Activated CD8-positive, alpha-beta memory T cell treated with anti-CD3 and anti-CD28 coated beads, Interleukin-2, amount 50 U/mL, for 24 hours (primary cell): ENCODE measurements around the gene TCAF1.
"Not testable (repeated sequence)": the region's sequence is repeated elsewhere in the genome, so short reads cannot be mapped to it uniquely, and the experiment has no call there.

Experiments
- DNase-seq: peaks from one replicate; pipeline ENCODE4 v3.0.0-alpha.2; 2020; ENCODE audit errors: extremely low read depth

TCAF1 gene

DNA sequence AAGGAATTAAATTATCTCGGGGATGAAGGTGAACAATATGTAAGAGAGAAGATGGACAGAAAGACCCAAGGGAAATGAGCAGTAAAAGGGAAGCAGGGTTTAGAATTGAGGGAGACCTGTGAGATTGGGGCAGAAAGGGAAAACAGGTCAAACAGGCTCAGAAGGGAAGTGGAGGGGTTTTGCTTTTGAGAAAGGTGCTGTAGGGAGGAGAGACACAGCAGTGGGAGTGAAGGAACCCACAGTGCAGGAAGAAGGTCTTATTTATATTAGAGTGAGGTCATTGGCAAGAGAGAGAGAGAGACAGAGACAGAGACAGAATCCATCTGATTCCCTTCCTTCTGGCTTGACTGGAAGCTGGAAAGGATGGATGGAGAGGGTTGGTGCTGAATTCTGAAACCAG, 3.5 kb upstream of the TCAF1 start:
- DNase-seq: no peak

DNA sequence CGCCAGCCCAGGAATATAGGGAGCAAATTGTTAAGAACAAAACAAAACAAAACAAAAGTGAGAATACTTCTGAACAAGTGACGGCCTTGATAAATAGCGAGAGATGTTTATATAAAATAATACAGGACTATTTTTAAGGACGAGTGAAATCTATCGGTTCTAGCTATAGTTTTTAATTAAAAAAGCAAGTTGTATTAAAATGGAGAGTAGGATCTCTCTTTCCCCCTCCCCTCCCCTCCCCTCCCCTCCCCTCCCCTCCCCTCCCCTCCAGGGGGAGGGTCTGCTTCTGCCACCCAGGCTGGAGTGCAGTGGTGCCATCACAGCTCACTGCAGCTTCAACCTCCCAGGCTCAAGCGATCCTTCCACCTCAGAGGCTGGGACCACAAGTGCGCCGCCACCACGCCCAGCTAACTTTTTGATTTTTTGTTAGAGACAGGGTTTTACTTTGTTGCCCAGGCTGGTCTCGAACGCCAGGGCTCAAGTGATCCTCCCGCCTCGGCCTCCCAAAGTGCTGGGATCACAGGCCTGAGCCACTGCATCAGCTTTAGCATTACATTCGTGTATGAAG, 440 bp upstream of the TCAF1 start:
- DNase-seq: no peak

DNA sequence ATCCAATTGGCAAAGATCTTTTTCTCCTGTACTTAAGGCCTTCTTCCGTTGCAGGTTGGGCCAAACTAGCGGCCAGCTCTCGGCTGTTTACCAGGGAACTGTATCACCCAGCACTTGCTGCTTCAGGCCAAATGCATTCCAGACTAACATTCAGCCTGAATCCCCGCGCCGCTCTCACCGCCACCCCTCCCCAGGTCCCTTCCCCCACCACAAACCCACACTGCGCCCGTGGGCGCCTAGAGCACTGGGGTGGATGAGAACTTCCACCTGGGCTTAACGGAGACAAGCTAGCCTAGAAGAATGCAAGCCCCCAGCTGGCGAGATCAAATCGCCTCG, 676 bp downstream of the TCAF1 start:
- DNase-seq: no peak

DNA sequence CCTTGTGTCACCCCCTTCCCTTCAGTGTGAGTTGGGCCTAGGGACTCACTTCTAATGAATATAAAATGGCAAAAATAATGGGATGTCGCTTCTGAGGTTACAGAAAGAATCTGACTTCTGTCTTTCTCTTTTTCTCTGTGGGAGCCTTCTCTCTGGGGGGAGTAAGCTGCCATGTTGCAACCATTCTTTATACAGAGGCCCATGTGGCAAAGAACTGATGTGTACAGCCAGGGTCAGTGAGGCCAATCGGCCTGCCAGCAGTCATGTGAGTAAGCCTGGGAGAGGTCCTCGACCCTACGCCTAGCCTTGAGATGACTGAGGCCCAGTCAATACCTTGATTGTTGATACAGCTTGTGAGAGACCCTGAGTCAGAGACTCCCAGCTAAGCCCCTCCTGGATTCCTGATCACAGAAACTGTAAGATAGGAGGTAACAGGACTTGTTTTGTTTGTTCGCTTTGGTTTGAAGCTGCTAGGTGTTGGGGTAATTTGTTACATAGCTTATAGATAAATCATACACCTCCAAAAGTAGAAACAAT, 1.7 kb downstream of the TCAF1 start:
- DNase-seq: no peak

DNA sequence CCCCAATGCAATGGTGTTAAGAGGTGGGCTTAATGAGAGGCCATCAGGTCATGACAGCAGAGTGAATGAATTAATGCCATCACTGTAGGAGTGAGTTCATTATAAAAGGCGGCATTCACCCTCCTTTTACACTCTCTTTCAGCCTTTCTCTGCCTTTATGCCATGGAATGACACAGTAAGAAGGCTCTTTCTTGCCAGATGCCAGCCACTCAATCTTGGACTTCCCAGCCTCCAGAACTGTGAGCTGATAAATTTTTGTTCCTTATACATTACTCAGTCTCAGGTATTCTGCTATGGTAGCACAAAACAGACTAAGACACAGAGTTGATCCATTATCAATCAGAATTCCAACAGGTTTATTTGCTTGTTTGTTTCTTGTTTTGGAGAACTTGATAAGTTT, 3.2 kb downstream of the TCAF1 start:
- DNase-seq: no peak

DNA sequence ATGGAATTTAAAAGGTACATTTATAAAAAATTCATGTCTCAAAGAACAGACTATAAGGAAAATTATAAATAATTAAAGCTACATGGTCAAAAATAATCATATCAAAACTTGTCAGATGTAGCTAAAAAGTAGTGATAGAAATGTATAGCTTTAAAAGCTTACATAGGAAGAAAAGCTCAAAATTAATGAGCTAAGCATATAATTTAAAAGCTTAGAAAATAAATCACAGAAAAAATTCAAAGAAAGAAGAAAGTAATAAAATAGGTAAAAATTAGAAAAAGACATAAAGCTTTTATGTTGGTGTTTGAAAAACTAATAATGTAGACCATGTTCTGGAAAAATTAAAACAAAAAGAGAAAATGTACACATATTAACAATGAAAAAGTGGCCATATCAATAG, 5.3 kb downstream of the TCAF1 start:
- DNase-seq: no peak

DNA sequence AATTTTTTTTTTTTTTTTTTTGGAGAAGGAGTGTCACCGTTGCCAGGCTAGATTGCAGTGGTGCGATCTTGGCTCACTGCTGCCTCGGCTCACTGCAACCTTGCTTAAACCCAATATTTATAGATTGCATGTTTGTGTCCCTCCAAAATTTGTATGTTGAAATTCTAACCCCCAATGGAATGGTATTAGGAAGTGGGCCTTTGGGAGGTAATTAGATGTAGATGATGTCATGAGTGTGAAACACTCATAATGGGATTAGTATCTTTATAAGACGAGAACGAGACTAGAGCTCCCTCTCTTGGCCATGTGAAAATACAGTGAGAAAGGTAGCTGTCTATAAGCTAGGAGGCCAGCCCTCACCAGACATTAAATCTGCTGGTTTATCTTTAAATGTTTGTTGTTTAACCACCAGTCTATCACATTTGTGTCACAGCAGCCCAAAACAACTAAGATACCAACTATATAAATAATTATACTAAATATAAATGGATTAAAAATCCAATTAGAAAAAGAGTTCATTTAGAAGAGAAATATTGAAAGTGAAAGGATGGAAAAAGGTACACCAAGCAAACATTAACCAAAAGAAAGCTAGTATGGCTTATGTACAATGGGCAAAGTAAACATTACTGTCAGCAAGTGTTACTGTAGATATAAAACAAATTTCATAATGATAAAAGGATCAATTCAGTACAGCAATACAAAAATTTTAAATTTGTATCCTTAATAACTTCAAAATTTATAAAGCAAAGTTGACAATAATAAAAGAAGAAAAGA, 9.3 kb downstream of the TCAF1 start:
- no peak for DNase-seq

DNA sequence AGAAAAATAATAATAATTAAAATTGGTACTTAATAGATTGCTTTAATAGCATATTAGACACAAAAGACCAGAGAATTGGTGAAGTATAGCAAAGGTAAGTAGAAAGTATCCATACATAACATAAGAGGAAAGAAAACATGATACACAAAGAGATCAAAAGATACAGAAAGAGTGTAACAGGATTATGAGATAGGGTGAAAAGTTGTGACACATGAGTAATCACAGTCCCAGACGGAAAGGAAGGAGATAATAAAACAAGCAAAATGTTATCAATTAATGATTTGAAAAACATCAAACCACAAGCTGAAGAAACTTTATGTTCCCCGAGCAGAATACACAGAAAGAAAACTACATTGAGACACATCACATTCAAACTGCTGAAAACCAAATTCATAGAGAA, 10.5 kb downstream of the TCAF1 start:
- no peak for DNase-seq

DNA sequence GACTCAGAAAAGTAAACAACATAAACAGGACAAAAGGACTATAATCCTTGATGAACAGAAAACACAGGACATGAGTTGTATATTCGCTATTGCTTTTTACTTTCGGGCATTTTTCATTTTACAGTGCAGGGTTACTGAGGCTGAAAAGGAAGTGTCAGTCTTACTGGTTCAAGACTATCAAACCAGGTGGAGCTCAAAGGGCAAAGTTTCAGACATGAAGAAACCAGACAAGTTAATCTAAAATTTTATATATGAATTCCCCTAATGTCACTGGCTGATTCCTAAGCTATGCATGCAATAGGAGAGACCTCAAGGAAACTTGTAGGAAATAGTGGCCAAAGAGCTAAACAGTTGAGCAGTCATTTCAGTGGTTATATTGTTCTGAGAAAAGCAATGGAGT, 11.4 kb downstream of the TCAF1 start:
- DNase-seq: no peak

DNA sequence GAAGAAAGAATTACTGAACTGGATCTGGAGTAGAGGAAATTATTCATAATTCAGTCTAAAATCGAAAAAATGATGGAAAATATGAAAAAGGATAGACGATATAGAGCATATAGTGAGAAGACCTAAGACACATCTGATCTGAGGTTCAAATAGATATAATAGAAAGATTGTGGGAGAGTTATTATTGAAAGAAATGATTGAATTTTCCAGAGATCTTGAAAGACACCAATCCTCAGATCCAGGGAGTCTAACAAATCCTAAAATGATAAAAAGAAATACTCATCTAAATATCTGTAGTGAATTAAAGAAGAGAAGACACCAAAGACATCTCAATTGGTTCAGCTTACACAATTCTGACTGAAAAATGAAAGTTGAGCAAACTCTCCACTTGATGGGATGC, 12.9 kb downstream of the TCAF1 start:
- no peak for DNase-seq

DNA sequence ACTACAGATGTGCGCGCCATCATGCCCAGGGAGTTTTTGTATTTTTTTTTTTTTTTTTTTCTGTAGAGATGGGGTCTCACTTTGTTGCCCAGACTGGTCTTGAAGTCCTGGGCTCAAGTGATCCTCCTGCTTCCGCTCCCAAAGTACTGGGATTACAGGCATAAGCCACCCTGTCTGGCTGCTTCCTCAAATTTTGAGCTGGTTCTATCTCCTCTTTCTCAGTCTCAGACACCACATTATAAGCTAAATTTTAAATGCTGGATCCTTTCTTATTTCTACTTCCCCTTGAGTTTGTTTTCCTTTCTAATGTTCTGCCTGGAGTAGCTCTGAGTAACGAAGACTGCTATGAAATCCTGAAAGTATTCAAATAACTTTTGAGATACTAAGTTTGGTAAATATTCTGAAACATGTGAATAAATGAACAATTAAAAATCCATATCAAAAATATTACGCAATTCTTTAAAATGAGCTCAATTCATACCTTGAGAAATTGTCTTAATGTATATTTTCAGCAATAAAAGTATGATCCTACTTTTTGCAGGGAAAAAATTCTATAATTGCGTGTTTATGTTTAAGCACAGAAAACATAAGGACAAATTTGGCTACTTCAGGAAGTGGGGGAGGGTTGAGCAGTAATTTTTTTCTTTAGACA, 15.0 kb downstream of the TCAF1 start:
- no peak for DNase-seq

DNA sequence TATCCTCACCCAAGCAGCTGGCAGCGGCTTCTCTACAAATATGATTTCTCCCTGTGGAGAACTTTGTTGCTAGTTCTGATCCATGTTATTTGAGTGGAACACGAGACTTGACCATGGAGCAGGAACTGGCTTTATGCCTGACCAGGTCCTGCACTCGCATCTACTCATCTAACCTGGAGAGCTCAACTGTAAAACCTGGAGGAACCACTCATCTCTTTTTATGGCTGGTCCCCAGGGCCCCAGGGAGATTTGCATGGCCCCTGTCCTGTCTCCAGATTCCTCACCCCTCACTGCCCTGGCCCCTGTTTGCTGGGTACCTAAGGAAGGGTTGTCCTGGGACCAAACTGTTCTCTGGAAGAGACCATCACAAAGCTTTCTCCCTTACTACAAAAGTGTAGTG, 16.0 kb downstream of the TCAF1 start:
- no peak for DNase-seq

DNA sequence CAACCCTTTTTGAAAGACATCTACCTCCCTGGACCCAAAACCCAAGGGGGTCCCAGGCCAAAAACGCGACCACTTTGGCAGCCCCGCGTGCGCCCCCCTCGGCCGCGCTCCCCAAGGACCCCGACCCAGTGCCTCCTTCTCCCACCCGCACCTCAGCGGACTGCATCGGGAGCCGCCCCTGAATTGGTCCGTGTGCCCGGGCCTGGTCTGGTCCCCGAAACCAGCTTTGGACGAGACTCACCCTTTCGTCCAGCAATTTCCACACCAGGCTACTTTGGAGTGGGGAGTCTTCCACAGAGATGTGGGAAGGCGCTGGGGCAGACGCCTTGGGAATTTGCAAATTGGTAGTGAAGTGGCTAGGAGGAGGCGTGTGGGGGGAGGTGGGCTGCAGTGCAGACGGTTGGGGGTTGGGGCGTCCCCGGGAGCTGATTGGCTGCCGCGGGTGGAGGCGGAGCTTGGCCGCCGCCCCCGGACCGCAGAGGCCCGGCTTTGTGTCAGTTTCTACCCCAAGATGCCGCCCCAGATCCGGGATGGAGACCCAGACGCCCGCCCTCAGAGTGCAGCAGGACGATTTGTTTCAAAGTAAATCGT, 16.9 kb downstream of the TCAF1 start:
- no peak for DNase-seq

DNA sequence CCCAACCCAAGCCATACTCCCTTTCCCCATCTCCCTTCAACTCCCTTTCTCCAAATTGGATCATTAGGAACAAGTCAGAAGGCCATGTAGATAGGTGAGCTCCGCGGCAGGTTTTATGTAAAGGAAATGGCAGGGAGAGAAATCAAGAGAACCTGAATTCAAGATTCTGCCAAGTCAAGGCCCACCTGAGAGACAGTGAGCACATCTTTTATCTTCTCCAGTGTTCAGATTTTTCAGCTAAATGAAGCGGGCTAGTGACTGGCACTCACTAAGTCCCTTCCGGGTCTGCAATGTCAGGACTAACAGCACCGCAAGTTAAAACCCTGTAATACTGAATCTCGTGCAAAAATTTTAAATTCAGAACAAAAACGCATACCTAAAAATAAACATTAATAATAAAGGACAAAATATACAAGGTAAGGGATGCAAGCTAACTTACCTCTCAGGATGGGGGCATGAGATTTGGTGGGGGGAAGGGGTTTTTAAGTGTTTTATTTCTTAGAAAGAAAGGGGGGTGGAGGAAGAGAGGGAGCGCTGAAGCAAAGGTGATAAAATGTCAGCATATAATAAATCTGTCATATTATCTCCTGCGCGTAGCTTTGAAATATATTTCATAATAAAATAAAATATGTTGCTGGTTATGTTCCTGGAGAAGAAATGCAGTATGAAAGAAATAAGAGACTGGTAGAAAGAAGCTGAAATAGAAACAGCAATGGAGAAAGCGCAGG, 17.6 kb downstream of the TCAF1 start:
- no peak for DNase-seq

DNA sequence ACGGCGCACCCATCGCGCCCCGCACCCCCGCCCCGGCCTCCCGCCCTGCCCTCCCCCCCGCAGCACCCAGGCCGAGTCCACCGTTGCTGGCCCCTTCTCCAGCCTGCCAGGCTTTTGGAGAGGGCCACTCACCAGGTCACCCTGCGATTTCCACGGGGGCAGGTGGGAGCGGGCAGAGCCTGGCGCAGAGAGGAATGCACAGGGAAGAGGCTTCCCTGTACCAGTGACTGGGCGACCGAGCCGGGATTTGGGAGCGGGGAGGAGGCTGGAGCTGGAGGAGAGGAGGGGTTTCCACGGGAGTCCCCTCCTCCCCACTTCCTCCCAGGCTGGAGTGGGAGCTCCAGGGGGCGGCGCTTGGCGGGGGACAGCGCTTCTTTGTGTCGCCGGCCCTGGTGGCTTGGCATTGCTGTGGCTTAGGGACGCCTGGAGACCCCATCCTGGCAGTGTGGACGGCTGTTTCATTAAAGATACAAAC, 19.3 kb downstream of the TCAF1 start:
- no peak for DNase-seq

DNA sequence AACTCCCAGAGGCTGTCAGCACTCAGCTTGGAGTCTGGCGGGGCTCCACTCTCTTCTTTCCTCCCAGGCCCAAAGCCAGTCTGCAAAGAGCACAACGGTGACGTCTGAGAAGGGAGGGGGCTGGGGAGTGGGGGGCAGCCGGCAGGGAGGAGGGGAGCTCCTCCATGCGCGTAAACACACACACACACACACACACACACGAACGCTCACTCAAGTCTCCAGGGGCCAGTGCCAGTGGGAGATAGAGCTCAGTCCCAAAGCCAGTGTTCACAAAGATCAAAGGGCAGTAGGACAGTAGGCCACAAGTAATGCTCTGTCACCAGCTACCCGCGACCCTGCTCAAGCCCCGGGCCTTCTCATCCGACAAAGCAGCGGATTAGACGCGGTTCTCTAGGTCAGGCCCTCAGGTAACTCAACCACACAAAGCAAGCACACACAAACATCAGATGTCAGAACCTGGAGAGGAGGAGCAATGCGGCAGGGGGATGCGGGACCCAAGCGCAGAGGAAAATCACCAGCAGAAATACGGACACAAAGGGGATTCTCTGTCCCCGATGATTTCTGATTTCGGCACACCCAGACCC, 19.9 kb downstream of the TCAF1 start:
- DNase-seq: no peak

DNA sequence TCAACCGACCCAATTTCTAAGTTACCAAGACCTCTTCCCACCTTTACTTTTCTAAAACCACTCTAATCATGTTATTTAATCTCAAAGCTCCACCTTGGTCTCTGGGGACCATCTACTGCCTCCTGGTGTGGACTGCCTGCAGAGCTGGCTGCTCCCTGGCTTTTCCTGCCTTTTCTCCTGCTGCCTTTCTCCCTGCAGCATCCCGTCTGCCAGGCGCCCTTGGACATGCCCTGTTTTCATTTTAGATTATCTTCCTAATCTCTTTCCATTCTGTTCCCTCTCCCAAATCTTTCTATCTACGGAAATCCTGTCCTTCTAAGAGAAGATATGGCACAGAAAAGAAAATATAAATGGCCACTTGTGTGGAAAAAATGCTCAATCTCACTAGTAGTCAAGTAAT, 23.1 kb downstream of the TCAF1 start:
- no peak for DNase-seq

DNA sequence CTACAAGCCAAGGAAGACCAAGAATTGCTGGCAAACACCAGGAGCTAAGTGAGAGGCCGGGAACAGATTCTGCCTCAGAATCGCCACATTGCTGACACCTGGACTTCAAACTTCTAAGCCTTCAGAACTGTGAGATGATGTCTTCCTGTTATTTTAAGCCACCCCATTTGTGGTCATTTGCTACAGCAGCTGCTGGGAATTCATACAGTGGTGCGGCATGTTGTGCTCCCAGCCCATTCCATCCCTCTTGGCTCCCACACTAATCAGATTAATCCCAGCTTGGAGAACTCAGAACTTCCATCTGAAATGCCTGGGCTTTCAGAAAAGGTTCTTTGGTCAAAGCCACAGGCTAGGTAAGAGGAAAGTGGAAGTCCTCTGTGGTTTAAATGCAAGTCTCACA, 24.9 kb downstream of the TCAF1 start:
- no peak for DNase-seq

DNA sequence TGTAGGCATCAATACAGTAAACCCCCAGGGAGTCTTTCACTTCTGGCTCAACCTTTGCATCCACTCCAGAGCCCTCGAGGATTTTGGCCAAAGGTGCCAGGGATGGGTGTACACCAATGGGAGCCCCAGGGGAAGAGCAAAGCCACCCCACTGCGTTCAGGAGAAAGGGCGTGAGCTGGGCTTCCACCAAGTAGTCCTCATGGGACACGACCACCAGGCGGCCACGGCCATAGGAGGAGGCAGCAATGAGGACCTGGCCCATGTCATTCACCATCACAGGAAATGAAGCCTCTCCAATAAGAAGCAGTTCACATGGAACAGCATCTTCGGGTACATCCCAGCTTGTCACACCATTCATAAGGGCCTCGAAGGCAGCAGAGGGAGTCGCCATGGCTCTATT, 25.8 kb downstream of the TCAF1 start:
- no peak for DNase-seq

DNA sequence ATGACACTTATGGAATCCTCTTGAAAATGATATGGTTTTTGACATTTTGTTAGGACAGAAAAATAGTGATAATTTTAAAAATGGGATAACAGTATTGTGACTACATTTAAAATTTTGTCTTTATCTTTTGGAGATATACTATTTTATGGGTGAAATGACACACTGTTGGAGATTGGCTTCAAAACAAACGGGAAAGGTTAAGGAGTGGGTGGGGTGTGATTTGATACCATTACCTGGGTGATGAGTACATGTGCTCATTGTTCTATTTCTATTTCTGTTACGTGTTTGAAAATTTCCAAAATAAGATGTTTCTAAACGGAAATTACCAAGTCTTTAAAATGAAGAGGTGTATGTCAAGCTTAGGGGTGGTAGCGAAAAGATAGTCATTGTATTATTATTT, 28.7 kb downstream of the TCAF1 start:
- not testable (repeated sequence) for DNase-seq

DNA sequence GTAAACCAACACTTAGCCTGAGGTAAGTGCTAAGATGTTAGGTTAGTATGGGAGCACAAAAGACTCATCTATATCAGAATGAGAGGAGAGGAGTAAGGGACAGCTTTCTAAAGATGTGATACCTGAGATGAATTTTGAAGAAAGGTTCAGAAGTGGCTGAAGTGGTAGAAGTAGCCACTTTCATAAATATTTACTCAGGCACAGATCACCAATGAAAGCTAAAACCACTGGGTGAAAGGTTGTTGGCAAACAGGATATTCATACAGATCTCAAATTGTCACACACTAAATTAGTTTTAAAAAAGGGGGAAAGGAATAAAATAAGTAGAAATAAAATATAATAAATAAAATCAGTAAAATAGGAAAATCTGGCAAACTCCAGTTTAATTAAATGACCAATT, 30.4 kb downstream of the TCAF1 start:
- not testable (repeated sequence) for DNase-seq

DNA sequence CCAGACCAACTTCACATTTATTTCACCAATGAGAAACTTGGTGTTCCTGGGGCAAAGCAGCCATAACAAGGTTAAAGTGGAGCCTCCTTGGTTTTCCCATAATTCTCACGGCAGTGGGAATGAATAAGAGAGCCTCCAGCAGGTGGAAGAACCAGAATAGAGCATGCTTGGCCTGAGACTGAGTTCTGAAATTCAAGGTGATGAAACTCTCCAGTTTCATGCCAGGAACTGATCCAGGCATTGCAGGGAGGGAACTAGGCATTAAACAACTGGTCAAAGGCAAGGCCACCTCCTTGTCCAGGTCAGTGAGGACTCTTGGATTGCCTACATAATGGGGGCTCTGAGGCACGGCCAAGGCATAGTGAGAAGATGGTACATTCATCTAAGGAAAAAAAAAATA, 44.0 kb downstream of the TCAF1 start:
- DNase-seq: not testable (repeated sequence)
